Measurements from ENCODE around the gene MKNK1. TPM values are rescaled to one million over a fixed set of nuclear protein-coding genes. Genes with fewer than 3 reads are reported as not detected.

The MKNK1 gene
- polyA plus RNA-seq, 4 donors: 16.9 to 43.3 (median 29.4) TPM

GRCh38 chr1:46599059-46599970, 4.8 kb downstream of the MKNK1 start:
- no peak for DNase-seq (ENCODE audit: low read depth in 4 of 4, low spot score in 2 of 4)

GRCh38 chr1:46596846-46597245, 7.2 kb downstream of the MKNK1 start:
- no peak for DNase-seq (ENCODE audit: low read depth in 4 of 4, low spot score in 2 of 4)

GRCh38 chr1:46596036-46596435, 8.0 kb downstream of the MKNK1 start:
- no peak for DNase-seq (ENCODE audit: low read depth in 4 of 4, low spot score in 2 of 4)

GRCh38 chr1:46595127-46595526, 8.9 kb downstream of the MKNK1 start:
- no peak for DNase-seq (ENCODE audit: low read depth in 4 of 4, low spot score in 2 of 4)

GRCh38 chr1:46594063-46594462, 10.0 kb downstream of the MKNK1 start:
- no peak for DNase-seq (ENCODE audit: low read depth in 4 of 4, low spot score in 2 of 4)

GRCh38 chr1:46592823-46593222, 11.2 kb downstream of the MKNK1 start:
- no peak for DNase-seq (ENCODE audit: low read depth in 4 of 4, low spot score in 2 of 4)

- no peak for DNase-seq (ENCODE audit: low read depth in 4 of 4, low spot score in 2 of 4)
These were observed 14.5 kb downstream of the MKNK1 start for GRCh38 chr1:46589529-46589928.

GRCh38 chr1:46587069-46587468, 17.0 kb downstream of the MKNK1 start:
- no peak for DNase-seq (ENCODE audit: low read depth in 4 of 4, low spot score in 2 of 4)

- no peak for DNase-seq (ENCODE audit: low read depth in 4 of 4, low spot score in 2 of 4)
These were observed 18.6 kb downstream of the MKNK1 start for GRCh38 chr1:46585312-46585938.

- DNase-seq (ENCODE audit: low read depth in 4 of 4, low spot score in 2 of 4): no peak
These were observed 20.6 kb downstream of the MKNK1 start for GRCh38 chr1:46583494-46583893.

GRCh38 chr1:46582972-46583371, 21.1 kb downstream of the MKNK1 start:
- DNase-seq (ENCODE audit: low read depth in 4 of 4, low spot score in 2 of 4): no peak

GRCh38 chr1:46581681-46582455, 22.2 kb downstream of the MKNK1 start:
- no peak for DNase-seq (ENCODE audit: low read depth in 4 of 4, low spot score in 2 of 4)

GRCh38 chr1:46580140-46580903, 23.7 kb downstream of the MKNK1 start:
- no peak for DNase-seq (ENCODE audit: low read depth in 4 of 4, low spot score in 2 of 4)

- DNase-seq (ENCODE audit: low read depth in 4 of 4, low spot score in 2 of 4): no peak
These were observed 26.4 kb downstream of the MKNK1 start for GRCh38 chr1:46577671-46578070.

- no peak for DNase-seq (ENCODE audit: low read depth in 4 of 4, low spot score in 2 of 4)
These were observed 27.5 kb downstream of the MKNK1 start for GRCh38 chr1:46576596-46576995.

- DNase-seq (ENCODE audit: low read depth in 4 of 4, low spot score in 2 of 4): no peak
These were observed 28.3 kb downstream of the MKNK1 start for GRCh38 chr1:46575778-46576177.

- DNase-seq (ENCODE audit: low read depth in 4 of 4, low spot score in 2 of 4): no peak
These were observed 28.8 kb downstream of the MKNK1 start for GRCh38 chr1:46575300-46575699.

GRCh38 chr1:46571691-46572225, 32.3 kb downstream of the MKNK1 start:
- no peak for DNase-seq (ENCODE audit: low read depth in 4 of 4, low spot score in 2 of 4)

- peak in 3 of 4 donors; percentile 26 to 51 (median 41) for DNase-seq (ENCODE audit: low read depth in 4 of 4, low spot score in 2 of 4)
These were observed 34.0 kb downstream of the MKNK1 start for GRCh38 chr1:46569884-46570725.
